Astrocyte (in vitro differentiated cells and primary cell): Measurements from ENCODE around the gene SLC37A1.

Experiments
- EZH2 ChIP-seq: IDR thresholded peaks from 2 replicates; pipeline ENCODE4 v1.6.1; 2012; ENCODE audit warnings: mild to moderate bottlenecking, low read length, inconsistent platforms; ENCODE audit not compliant: insufficient read depth
- TF ChIP-seq, protein P1 (sequence below): IDR thresholded peaks from 2 replicates; pipeline ENCODE4 v1.5.1; 2011; ENCODE audit warnings: low read depth, mild to moderate bottlenecking, inconsistent platforms, low read length, moderate library complexity; ENCODE audit not compliant: insufficient read depth

DNA sequence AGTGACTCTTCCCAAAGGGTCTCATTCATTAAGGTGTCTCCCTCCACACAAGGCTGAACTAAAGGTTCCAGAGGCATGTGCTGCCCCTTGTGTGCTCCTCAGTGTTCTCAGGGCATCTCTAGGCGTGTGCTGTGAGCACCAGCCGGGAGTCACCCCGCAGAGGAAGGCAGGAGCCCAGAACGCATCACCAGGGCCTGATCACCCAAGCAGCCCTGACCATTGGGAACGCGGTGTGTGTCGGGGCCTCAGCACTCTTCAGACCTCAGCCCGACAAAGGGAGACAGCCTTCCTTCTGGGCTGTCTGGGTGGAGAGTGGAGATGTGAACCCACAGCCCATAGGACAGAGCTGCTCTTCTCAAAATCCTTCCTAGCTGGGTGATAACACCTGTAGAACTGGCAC is 9.1 kb downstream of the SLC37A1 start:
- TF ChIP-seq, protein P1, sequence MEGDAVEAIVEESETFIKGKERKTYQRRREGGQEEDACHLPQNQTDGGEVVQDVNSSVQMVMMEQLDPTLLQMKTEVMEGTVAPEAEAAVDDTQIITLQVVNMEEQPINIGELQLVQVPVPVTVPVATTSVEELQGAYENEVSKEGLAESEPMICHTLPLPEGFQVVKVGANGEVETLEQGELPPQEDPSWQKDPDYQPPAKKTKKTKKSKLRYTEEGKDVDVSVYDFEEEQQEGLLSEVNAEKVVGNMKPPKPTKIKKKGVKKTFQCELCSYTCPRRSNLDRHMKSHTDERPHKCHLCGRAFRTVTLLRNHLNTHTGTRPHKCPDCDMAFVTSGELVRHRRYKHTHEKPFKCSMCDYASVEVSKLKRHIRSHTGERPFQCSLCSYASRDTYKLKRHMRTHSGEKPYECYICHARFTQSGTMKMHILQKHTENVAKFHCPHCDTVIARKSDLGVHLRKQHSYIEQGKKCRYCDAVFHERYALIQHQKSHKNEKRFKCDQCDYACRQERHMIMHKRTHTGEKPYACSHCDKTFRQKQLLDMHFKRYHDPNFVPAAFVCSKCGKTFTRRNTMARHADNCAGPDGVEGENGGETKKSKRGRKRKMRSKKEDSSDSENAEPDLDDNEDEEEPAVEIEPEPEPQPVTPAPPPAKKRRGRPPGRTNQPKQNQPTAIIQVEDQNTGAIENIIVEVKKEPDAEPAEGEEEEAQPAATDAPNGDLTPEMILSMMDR: no peak
- TF ChIP-seq EZH2: no peak
